ENCODE measurements around the gene MTAP.

DNA sequence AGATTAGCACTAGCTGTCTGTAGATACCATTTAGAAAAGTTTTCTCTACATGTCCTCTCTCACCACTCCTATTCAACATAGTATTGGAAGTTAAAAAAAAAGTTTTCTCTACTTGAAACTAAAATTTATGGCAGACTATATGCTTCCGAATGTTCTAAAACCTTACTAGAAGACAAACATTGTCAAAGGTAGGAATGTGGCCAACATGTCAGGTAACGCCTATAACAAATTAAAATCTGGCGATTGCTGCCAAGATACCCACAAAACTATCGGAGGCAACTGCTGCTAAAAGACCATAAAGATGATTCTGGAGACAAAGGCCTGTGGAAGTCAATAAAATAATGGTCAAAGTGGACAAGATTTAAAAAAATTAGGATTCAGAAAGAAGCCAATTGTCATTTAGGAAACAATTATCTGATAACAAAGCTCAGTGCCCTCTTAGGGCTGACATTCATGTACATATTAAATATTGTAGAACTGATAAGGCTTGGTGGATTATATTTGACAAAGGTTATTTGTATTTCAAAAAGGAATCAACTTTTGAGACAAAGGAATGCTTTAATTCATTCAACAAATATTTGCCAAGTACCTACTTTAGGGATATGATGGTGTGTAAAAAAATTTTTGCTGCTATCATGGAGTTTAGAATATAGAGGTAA lies 139.0 kb downstream of the MTAP start:
- TF ChIP-seq, protein P1, sequence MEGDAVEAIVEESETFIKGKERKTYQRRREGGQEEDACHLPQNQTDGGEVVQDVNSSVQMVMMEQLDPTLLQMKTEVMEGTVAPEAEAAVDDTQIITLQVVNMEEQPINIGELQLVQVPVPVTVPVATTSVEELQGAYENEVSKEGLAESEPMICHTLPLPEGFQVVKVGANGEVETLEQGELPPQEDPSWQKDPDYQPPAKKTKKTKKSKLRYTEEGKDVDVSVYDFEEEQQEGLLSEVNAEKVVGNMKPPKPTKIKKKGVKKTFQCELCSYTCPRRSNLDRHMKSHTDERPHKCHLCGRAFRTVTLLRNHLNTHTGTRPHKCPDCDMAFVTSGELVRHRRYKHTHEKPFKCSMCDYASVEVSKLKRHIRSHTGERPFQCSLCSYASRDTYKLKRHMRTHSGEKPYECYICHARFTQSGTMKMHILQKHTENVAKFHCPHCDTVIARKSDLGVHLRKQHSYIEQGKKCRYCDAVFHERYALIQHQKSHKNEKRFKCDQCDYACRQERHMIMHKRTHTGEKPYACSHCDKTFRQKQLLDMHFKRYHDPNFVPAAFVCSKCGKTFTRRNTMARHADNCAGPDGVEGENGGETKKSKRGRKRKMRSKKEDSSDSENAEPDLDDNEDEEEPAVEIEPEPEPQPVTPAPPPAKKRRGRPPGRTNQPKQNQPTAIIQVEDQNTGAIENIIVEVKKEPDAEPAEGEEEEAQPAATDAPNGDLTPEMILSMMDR (IDR thresholded peaks at IDR 0.05) = no peak
- TF ChIP-seq, protein P2, sequence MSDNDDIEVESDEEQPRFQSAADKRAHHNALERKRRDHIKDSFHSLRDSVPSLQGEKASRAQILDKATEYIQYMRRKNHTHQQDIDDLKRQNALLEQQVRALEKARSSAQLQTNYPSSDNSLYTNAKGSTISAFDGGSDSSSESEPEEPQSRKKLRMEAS (CRISPR knock-in tag; IDR thresholded peaks at IDR 0.05) = no peak
- no peak for TF ChIP-seq SP1 (CRISPR knock-in tag; conservative IDR thresholded peaks at IDR 0.05)
- TF ChIP-seq NFYB (CRISPR knock-in tag; conservative IDR thresholded peaks at IDR 0.05; ENCODE audit: low read depth) = no peak
- no peak for TF ChIP-seq ZNF219 (CRISPR knock-in tag; IDR thresholded peaks at IDR 0.05; ENCODE audit: borderline replicate concordance)
- no peak for TF ChIP-seq SMAD3 (CRISPR knock-in tag; IDR thresholded peaks at IDR 0.05; ENCODE audit: borderline replicate concordance)
- no peak for TF ChIP-seq SOX15 (CRISPR knock-in tag; IDR thresholded peaks at IDR 0.05)
- no peak for TF ChIP-seq JUN (CRISPR knock-in tag; IDR thresholded peaks at IDR 0.05)
